Adrenal gland (tissue), 12 donors: ENCODE measurements around the gene TEKT4. TPM values are rescaled to one million over a fixed set of nuclear protein-coding genes. Genes with fewer than 3 reads are reported as not detected.
"Not testable (repeated sequence)": the region's sequence is repeated elsewhere in the genome, so short reads cannot be mapped to it uniquely, and the experiment has no call there.

ENCODE experiments used
- DNase-seq, 7 donors: peaks; one replicate each; pipeline ENCODE4 v3.0.0-alpha.2; 2019 to 2020
- H3K27ac ChIP-seq, 5 donors: fragments of 200-600 bp; sonication (generic) in 4 of 5; 1 replicate in 3 of 5; 2 replicates in 2 of 5; pipeline versions ENCODE4 v1.5.1 to v1.8.0; 2016 to 2020; ENCODE audit warnings: mild to moderate bottlenecking in 1 of 5
- H3K27me3 ChIP-seq: fragments of 200-600 bp; 2 replicates; pipeline ENCODE4 v1.8.0; 2021
- H3K36me3 ChIP-seq, 2 donors: fragments of 200-600 bp; replicated peaks in 1 of 2; 1 replicate in 1 of 2; 2 replicates in 1 of 2; pipeline versions ENCODE4 v1.5.1 to v1.8.0; 2018 to 2022
- H3K4me1 ChIP-seq, 2 donors: fragments of 200-600 bp; replicated peaks in 1 of 2; 1 replicate in 1 of 2; 2 replicates in 1 of 2; pipeline versions ENCODE4 v1.5.1 to v1.8.0; 2018 to 2021
- H3K4me3 ChIP-seq, 4 donors: fragments of 200-600 bp; sonication (generic) in 3 of 4; one replicate each; pipeline ENCODE4 v1.5.1; 2016 to 2018
- H3K9me3 ChIP-seq, 3 donors: fragments of 200-600 bp; sonication (generic) in 1 of 3; replicated peaks in 1 of 3; 1 replicate in 2 of 3; 2 replicates in 1 of 3; pipeline versions ENCODE4 v1.5.1 to v1.8.0; 2016 to 2021
- POLR2A ChIP-seq, 2 donors: fragments of 450-650 bp; IDR thresholded peaks; one replicate each; pipeline ENCODE4 v1.6.1; 2017; ENCODE audit warnings: antibody characterized with exemption in 2 of 2, mild to moderate bottlenecking in 2 of 2, moderate library complexity in 1 of 2
- WGBS, 4 donors: extraction: QIAGEN DNeasy Blood & Tissue Kit in 2 of 4; methylation state at CpG; one replicate each; pipeline versions ENCODE4 v1.1.5 to v1.1.7; 2013 to 2017; 5-methylcytosine and 5-hydroxymethylcytosine counted together
- intact Hi-C, 2 donors: fragments of 100-400 bp; cut with DNase I; formaldehyde crosslinking; loops; one replicate each; pipeline versions ENCODE4 v1.14.1 to v1.15.0; 2022 to 2023
- polyA plus RNA-seq, 3 donors: library from polyadenylated mRNA; stranded (reverse); fragments of 200-250 nt in 2 of 3; fragments of 350-450 nt in 1 of 3; fragmentation: Illumina TruSeq in 1 of 3; extraction: RNeasy Lipid Tissue Mini Kit (QIAGEN cat#74804) in 1 of 3; gene quantifications; one replicate each; pipeline ENCODE4 v1.2.3, GENCODE V29; 2013 to 2014
- total RNA-seq, 9 donors: library from RNA; depleted of rRNA in 4 of 9; stranded (reverse); fragments of >200 nt in 4 of 9; fragments of 120-200 nt in 1 of 9; fragmentation: NEBNext Ultra II Directional in 1 of 9; extraction: Animal tissue kit (Norgen Biotek cat#: 25700) in 1 of 9; gene quantifications; one replicate each; pipeline versions ENCODE4 v1.1.0 to v1.2.4, GENCODE V29; 2013 to 2023
- TF ChIP-seq, protein P1 (sequence below), 6 experiments: fragments of 450-650 bp in 4 of 6; fragments of 200-600 bp in 2 of 6; sonication (generic) in 1 of 6; IDR thresholded peaks; 1 replicate in 5 of 6; 2 replicates in 1 of 6; pipeline versions ENCODE4 v1.5.1 to v1.8.0; 2016 to 2021; ENCODE audit warnings: antibody characterized with exemption in 6 of 6, mild to moderate bottlenecking in 2 of 6, moderate library complexity in 1 of 6
- donor health status: healthy with polysubstance abuse.
- donor health status: Bipolar disorder and iron deficiency.
- donor health status: DM: yes; HTN: yes; CAD: no.
- donor health status: DM: no; HTN: no; CAD: no.
- donor health status: DM: no; HTN: no; CAD: no.
- donor health status: DM: yes; HTN: yes; CAD: no.

TEKT4 gene
- total and polyA plus RNA-seq, 12 donors, result 0.21 to 0.31 TPM; not detected in 10

DNA sequence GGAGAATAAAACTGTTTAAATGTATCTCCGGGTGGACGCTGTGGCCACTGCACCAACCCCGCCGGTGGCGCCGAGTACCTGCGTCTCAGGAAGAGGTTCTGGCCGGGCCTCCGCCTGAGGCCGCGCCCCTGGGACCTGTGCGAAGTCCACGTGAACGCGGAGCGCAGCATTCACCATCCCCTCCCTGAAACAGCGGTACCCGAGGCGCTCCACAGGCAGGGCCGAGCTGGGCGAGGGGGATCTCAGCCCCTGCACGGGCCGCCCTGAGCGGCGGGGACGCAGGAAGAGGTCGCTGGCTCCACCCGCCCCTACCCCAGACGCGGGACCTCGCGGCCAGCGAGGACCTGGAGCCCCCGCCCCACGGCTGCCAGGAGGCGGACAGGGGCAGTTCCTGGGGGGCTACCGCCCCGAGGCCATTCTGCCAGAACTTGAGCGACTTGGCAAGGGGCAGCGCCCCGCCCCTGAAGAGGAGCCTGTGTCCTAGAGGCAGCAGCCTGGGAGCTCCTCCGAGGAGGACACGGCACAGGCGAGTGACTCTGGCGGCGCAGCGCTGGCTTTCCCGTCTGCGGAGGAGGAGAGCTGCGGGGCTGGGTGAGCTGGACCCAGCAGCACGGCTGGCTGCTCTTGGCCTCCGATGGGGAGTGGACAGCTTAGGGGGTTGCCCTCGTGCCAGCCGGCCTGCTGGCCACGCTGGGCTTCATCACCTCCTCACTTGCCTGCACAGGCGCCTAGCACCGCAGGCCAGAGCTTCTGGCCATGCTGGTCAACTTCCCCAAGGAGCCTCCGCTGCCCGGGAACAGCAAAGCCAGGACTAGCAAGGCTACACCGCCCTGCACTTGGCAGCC lies 9.7 kb upstream of the TEKT4 start:
- DNase-seq, result no peak
- Histone ChIP-seq H3K27me3 (peaks cover 36% of the 10 kb centered on the region), H3K9me3 (no peaks in the 10 kb centered on the region), H3K27ac (no peak overlapping the region), H3K4me3 (no peak overlapping the region), H3K36me3 (no peaks in the 10 kb centered on the region), H3K4me1 (no peaks in the 10 kb centered on the region)
- intact Hi-C loops, result no loop called here
- WGBS, 4 donors, result 4 to 6% (median 6%) methylated on average over 19 to 60 of the region's 60 CpGs
- TF ChIP-seq POLR2A (IDR thresholded peaks at IDR 0.05), result no peak
- TF ChIP-seq, protein P1, sequence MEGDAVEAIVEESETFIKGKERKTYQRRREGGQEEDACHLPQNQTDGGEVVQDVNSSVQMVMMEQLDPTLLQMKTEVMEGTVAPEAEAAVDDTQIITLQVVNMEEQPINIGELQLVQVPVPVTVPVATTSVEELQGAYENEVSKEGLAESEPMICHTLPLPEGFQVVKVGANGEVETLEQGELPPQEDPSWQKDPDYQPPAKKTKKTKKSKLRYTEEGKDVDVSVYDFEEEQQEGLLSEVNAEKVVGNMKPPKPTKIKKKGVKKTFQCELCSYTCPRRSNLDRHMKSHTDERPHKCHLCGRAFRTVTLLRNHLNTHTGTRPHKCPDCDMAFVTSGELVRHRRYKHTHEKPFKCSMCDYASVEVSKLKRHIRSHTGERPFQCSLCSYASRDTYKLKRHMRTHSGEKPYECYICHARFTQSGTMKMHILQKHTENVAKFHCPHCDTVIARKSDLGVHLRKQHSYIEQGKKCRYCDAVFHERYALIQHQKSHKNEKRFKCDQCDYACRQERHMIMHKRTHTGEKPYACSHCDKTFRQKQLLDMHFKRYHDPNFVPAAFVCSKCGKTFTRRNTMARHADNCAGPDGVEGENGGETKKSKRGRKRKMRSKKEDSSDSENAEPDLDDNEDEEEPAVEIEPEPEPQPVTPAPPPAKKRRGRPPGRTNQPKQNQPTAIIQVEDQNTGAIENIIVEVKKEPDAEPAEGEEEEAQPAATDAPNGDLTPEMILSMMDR (IDR thresholded peaks at IDR 0.05), result no peak

DNA sequence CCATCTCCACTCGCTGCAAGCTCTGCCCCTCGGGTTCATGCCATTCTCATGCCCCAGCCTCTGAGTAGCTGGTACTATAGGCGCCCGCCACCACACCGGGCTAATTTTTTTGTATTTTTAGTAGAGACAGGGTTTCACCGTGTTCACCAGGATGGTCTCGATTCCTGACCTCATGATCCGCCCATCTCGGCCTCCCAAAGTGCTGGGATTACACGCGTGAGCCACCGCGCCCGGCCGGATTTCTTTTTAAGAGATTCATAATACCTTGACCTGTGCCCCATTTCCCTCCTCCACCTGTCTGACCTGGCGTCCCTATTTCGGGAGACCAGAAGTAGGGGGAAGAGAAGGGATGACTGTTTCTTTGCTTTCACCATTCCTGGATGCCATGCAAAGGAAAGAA lies 8.3 kb upstream of the TEKT4 start:
- intact Hi-C loops, DNase-seq: not testable (repeated sequence)
- 77 to 88% (median 78%) methylated on average over 17 of the region's 17 CpGs for WGBS, 4 donors

DNA sequence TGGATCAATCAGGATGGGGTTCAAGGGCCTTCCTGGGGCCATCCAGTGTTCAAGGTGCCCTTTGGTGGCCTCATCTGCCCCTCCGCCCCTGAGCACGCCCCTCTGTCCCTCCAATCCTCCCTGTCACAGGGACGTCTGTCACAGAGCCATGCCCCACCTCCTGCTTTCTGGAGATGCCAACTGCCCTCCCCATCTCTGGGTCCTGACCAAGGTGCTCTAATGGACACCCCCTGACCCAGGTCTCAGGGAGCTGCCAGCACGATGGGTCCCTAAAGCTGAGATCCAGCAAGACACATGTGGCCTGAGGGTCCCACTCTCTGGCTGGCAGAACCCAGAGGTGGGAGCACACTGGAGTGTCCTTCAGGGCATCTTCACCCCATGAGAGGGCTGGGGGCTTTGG lies 2.1 kb upstream of the TEKT4 start:
- H3K4me3 ChIP-seq, result no peak overlapping the region
- intact Hi-C loops, result no loop called here
- H3K9me3 ChIP-seq, result no peaks in the 10 kb centered on the region
- H3K27ac ChIP-seq, result no peak overlapping the region
- peak in 1 of 7 donors; percentile 39 for DNase-seq
- peaks cover 14% of the 10 kb centered on the region for H3K27me3 ChIP-seq
- TF ChIP-seq, protein P1 (IDR thresholded peaks at IDR 0.05), result no peak
- no peak for TF ChIP-seq POLR2A (IDR thresholded peaks at IDR 0.05)
- WGBS, 4 donors, result 79 to 100% (median 88%) methylated on average over 3 to 4 of the region's 4 CpGs
- no peaks in the 10 kb centered on the region for H3K36me3 ChIP-seq
- no peaks in the 10 kb centered on the region for H3K4me1 ChIP-seq

More for the DNA sequence above, 8.3 kb upstream of the TEKT4 start:
- H3K27me3 ChIP-seq, result peaks cover 24% of the 10 kb centered on the region
- not testable (repeated sequence) for H3K4me1 ChIP-seq, H3K36me3 ChIP-seq, H3K9me3 ChIP-seq, H3K4me3 ChIP-seq, H3K27ac ChIP-seq

DNA sequence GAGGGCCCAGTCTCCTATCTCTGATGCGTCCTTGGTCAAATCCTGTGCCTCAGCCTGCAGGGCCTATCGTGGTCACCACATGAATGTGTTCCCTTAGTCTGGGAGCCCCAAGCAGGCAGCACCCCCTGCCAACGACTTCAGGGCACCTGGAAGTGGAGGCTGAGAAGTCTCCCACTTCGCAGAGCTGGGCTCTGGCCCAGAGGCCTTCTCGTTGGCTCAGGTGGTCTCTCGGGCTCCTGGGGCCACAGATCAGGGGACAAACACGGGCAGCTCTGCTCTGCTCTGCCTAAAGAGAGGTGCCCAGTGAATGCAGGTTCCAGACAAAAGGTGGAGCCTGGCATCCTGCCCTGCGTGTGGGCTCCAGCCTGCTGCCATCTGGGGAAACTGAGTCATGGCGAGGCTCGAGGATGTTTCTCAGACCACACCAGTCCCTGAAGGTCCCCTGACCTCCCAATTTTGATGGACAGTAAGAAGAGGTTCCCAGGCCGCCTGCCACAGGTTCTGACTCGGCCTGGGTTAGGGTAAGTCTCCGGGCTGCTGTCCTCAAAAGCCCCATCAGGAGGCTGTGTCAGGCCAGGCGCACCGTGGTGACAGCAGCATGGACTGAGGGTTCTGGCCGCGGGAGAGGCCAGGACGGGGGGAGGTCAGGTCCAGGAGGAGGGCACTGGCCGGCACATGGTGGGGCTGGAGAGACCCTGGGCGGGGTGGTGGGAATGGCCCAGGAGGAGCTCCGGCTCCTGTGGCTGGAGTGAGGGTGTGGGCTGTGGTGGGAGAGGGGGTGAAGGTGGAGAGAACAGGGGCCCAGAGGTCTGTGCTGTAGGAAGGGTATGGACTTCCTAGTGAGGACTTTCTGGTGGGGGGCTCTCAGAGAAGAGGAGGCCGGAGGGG lies 1.4 kb upstream of the TEKT4 start:
- no peaks in the 10 kb centered on the region for H3K4me1 ChIP-seq
- H3K4me3 ChIP-seq, result no peak overlapping the region
- 48 to 85% (median 71%) methylated on average over 4 to 22 of the region's 22 CpGs for WGBS, 4 donors
- intact Hi-C loops, result no loop called here
- DNase-seq, result no peak
- peaks cover 14% of the 10 kb centered on the region for H3K27me3 ChIP-seq
- TF ChIP-seq, protein P1 (IDR thresholded peaks at IDR 0.05), result no peak
- TF ChIP-seq POLR2A (IDR thresholded peaks at IDR 0.05), result no peak
- H3K9me3 ChIP-seq, result no peaks in the 10 kb centered on the region
- no peak overlapping the region for H3K27ac ChIP-seq
- no peaks in the 10 kb centered on the region for H3K36me3 ChIP-seq
